Mammary epithelial cell (primary cell): ENCODE measurements around the gene KCNH1.

Experiments used
- EZH2 ChIP-seq: IDR thresholded peaks from 2 replicates; pipeline ENCODE4 v1.6.1; 2012; ENCODE audit warnings: low read length, inconsistent platforms, borderline replicate concordance
- TF ChIP-seq, protein P1 (sequence below), 2 donors: IDR thresholded peaks in 1 of 2; conservative IDR thresholded peaks in 1 of 2; 2 replicates each; pipeline ENCODE4 v1.5.1; 2011 to 2012; ENCODE audit warnings: inconsistent platforms in 2 of 2, low read length in 2 of 2, mild to moderate bottlenecking in 2 of 2, control low read depth in 1 of 2, low read depth in 1 of 2; ENCODE audit not compliant: insufficient read depth in 1 of 2; ENCODE audit errors: extremely low read depth in 1 of 2

DNA sequence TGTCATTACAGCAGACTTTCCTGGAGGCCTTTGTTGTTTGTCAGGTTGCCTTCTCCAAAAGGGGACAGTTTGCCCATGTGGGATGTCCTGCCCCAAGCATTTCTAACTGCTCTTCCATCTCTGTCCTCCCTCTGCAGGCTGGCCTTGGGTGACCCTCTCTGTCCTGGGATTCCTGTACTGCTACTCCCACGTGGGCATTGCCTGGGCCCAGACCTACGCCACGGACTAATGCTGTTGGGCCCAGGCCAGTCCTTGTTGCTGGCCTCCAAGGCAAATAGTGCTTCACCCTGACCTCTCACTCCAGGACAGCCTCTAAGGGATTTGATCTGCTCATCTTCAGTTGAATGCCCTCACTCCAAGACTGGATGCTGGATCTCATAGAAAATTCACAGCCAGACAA is 459.8 kb downstream of the KCNH1 start:
- TF ChIP-seq, protein P1, sequence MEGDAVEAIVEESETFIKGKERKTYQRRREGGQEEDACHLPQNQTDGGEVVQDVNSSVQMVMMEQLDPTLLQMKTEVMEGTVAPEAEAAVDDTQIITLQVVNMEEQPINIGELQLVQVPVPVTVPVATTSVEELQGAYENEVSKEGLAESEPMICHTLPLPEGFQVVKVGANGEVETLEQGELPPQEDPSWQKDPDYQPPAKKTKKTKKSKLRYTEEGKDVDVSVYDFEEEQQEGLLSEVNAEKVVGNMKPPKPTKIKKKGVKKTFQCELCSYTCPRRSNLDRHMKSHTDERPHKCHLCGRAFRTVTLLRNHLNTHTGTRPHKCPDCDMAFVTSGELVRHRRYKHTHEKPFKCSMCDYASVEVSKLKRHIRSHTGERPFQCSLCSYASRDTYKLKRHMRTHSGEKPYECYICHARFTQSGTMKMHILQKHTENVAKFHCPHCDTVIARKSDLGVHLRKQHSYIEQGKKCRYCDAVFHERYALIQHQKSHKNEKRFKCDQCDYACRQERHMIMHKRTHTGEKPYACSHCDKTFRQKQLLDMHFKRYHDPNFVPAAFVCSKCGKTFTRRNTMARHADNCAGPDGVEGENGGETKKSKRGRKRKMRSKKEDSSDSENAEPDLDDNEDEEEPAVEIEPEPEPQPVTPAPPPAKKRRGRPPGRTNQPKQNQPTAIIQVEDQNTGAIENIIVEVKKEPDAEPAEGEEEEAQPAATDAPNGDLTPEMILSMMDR (conservative IDR thresholded peaks at IDR 0.05 in 1 of 2, IDR thresholded peaks at IDR 0.05 in 1 of 2; ENCODE audit: extremely low read depth in 1 of 2, insufficient read depth in 1 of 2, low read depth in 1 of 2, low read length in 2 of 2): no peak
- TF ChIP-seq EZH2: no peak
